Measurements from ENCODE around the gene SLC4A11.
"Not testable (repeated sequence)": the region's sequence is repeated elsewhere in the genome, so short reads cannot be mapped to it uniquely, and the experiment has no call there.

The SLC4A11 gene

DNA sequence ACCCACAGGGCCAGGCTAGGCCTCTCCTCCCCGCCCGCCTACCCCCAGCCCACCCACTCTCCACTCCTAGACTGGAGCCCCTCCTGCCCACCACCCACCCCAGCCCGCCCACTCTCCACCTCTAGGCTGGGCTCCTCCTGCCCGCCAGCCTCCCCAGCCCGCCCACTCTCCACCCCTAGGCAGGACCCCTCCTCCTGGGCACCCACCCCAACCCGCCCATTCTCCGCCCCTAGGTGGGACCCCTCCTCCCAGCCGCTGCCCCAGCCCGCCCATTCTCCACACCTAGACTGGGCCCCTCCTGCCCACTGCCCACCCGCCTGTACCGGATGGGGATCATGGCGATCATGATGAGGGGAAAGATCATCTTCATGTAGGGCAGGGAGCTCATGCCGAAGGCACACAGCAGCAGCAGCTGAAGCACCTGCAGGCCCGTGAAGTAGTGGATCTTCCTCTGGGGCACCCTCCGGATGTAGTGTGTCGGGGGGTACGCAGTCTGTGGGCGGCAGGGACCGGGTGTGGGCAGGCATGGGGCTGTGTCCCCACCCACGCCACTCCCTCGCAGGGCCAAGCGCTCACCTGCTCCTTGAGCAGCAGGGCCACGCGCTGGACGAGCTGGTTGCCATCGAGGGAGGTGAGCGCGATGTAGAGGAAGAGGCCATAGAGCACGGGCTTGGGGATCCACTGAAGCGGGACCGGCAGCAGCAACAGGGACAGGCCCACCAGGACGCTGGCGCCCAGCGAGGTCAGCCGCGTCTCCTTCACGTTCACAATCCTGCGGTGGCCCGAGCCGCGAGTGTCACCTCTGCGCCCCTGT lies 10.8 kb downstream of the SLC4A11 start:
- DNase-seq (ENCODE audit: low spot score), result no peak

GRCh38 chr20:3227506-3227905 lies 11.5 kb downstream of the SLC4A11 start:
- DNase-seq (ENCODE audit: low spot score), result no peak

GRCh38 chr20:3226864-3227263 lies 12.1 kb downstream of the SLC4A11 start:
- DNase-seq (ENCODE audit: low spot score), result no peak

DNA sequence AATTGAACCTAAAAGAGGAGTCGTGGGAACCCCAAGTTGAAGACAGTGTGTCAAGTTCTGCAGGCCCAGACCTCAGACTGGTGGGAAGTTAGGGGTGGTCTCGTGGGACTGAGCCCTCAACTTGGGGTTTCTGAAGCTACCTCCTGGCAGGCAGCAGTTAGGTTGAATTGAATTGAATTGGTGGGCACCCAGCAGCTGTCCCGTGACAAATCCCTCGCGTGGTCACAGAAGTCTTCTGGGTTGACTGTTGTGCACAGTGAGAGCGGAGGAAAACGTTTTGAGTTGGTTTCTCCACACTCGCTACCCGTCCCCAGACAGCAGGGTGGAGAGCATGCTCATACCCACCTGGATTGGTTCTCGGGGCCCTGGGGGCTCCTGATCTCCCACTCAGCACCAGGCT lies 12.9 kb downstream of the SLC4A11 start:
- DNase-seq (ENCODE audit: low spot score), result no peak

DNA sequence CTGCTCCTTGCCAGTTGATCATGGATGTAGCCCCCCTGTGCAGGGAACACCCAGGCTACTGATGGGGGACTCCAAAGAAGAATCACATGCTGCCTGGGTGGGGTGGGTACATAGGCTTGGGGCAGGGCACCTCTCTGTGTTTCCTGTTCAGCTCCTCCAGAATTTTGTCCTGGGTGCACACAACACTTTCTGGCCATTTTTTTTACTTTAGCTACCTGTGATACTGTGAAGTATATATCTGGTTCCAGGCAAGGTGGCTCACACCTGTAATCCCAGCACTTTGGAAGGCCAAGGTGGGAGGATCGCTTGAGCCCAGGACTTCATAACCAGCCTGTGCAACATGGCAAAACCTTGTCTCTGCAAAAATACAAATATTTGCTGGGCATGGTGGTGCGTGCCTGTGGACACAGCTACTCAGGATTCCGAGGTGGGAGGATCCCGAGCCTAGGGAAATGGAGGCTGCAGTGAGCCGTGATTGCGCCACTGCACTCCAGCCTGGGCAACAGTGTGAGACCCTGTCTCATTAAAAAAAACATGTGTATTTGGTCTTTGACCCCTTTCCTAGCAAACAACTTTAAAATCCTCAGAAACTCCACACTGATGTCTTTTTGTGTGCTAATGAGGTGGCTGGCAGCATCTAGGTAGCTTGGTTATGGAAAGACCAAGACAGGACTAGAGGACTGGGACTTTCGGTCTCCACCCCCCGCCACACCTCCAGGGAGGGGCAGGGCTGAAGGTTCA lies 14.1 kb downstream of the SLC4A11 start:
- no peak for DNase-seq (ENCODE audit: low spot score)

GRCh38 chr20:3223994-3224680 lies 14.9 kb downstream of the SLC4A11 start:
- no peak for DNase-seq (ENCODE audit: low spot score)

DNA sequence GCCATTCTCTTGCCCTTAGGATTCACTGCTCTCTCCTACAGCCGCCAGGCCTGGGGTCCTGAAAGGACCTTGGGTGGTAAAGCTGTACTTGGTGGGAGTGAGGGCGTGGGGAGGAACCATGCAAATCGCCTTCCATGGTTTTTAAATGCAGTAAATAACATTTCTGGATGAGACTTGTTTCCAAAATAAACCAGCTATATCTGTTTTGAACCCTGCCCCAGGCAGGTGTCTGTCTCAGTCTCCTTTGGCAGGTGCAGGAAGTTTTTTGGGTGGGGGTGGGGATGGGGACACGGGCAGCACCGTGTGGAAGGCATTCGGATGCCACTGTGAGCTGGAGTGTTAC lies 15.4 kb downstream of the SLC4A11 start:
- DNase-seq (ENCODE audit: low spot score), result no peak

GRCh38 chr20:3222635-3223600 lies 16.1 kb downstream of the SLC4A11 start:
- DNase-seq (ENCODE audit: low spot score), result peak; percentile 94

DNA sequence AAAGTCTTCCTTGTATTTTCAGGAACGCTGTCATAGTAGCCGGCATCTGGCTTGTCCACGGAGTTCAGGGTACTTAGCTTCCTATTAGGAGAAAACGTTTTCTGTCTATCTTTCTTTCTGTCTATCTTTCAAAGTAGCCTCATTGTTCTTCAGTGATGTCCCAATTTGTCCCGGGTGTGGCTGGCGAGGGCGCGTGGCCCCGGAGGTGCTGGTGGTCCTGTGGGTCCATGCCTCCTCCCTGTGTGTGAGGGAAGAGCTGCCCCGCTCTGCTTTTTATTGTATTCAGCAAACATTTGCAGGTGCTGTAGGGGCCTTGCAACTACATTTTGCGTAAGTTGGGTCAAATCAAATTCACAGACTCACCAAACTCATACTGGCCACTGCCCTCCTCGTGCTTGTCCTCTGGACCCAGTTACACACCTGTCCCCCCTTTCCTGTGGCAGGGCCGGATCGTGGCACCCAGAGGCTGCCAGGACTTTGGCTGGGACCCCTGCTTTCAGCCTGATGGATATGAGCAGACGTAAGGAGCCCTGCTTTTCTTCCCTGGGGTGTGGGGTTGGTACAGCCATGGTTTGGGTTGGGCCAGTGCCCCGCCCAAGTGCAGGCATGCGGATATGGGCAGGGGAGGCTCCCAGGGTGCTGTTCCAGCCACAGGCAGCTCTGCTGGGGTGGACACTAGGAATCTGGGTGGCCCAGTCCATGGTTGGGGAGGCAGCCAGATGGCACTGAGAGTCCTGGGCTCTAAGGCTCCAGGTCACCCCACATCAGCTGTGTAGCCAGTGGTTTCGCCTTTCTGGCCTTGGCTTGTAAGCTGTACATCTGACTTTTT lies 17.4 kb downstream of the SLC4A11 start:
- no peak for DNase-seq (ENCODE audit: low spot score)

DNA sequence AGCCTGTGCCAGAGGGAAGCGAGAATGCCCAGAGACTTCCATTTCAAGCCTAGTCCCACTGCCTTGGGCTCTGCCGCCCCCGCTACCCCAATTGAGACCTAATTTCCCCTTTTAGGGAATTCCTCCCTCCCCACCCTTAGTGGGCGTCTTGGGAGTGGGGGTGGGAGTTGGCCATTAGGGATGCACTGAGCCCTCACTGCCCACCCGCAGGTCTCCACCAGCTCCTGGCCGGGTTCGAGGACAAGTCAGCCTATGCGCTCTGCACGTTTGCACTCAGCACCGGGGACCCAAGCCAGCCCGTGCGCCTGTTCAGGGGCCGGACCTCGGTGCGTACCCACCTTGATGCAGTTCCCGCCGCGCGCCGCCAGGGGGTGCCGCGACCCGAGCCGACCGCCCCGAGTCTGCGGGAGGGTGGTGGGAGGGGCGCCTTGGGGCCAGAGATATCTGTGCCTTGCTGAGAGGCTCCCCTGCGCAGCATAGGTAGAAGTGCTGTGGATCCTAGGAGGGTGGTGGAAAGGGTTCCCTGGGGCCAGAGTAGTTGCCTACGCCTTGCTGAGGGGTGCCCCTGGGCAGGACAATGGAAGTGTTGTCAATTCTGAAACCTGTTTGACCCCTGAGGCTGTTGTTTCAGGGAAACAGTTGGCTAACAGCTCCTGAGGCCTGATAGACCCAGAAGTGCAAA lies 20.5 kb downstream of the SLC4A11 start:
- DNase-seq (ENCODE audit: low spot score), result peak; percentile 87

DNA sequence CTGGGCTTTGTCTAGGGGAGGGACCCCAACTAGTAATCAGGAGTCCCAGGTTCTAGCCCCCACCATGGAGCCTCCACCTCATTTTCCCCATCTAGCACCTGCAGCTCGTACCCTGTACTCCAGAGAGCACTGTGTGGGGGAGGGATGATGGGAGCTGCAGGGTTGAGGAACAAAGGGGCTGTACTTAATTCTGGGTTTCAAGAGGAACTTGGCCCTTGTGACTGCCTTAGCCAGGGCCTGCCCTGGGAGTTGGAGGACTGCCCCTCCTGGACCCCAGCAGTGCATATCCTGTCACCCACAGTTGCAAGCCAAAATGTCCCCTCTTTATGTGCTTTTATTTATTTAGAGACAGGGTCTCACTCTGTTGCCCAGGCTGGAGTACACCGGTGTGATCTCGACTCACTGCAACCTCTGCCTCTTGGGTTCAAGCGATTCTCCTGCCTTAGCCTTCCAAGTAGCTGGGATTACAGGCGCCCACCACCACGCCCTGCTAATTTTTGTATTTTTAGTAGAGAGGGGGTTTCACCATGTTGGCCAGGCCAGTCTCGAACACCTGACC lies 23.6 kb downstream of the SLC4A11 start:
- DNase-seq (ENCODE audit: low spot score), result not testable (repeated sequence)

GRCh38 chr20:3213226-3213625 lies 25.8 kb downstream of the SLC4A11 start:
- DNase-seq (ENCODE audit: low spot score), result no peak

- DNase-seq (ENCODE audit: low spot score), result no peak
Observed at GRCh38 chr20:3210346-3210745, 28.6 kb downstream of the SLC4A11 start.

GRCh38 chr20:3209946-3210317 lies 29.1 kb downstream of the SLC4A11 start:
- no peak for DNase-seq (ENCODE audit: low spot score)

GRCh38 chr20:3209257-3209945 lies 29.6 kb downstream of the SLC4A11 start, which contains the start of gene ITPA:
TSS of gene ITPA (plus strand) at chr20:3209498. CDS start at chr20:3209552, 54 bp downstream.
- DNase-seq (ENCODE audit: low spot score), result peak; percentile 81

DNA sequence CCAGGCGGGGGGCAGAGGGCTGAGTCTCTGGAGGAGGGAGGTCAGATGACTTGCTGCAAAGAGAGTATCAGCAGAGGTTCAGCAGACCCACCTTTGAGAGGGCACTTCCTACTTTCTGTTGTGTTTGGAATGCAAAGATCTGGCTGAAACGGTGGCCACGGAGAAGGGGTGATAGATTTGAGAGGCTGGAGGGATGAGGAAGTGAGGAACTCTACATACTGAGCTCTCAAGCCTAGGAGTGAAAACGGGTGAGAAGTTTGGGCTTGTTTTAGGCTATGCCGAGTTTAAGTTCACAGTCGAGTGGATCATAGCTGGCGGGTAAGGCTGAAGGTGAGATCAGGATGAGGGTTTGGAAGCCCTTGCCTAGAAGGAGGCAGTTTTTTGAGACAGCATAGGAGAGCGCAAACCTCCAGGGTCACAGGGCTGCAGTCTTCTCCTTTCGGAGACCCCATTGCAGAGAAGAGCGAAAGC lies 30.2 kb downstream of the SLC4A11 start:
- DNase-seq (ENCODE audit: low spot score), result no peak

- peak; percentile 92 for DNase-seq (ENCODE audit: low spot score)
Observed at GRCh38 chr20:3204124-3204794, 34.7 kb downstream of the SLC4A11 start, which contains the start of gene DDRGK1. TSS of gene DDRGK1 (minus strand) at chr20:3204682. CDS start at chr20:3204627, 55 bp downstream.

Data from HuH-7.5 (cell line).